Activated CD4-positive, alpha-beta memory T cell treated with anti-CD3 and anti-CD28 coated beads for 36 hours (primary cell): ENCODE measurements around the gene METTL5. TPM values are rescaled to one million over a fixed set of nuclear protein-coding genes. Genes with fewer than 3 reads are reported as not detected.

ENCODE experiments used
- CTCF ChIA-PET: fragments of 350-600 bp; sonication (Branson Sonifier 250); formaldehyde crosslinking; loops from one replicate; lab custom pipeline; 2021; ENCODE audit warnings: antibody characterized with exemption, inconsistent platforms; lab: Charles Lee
- POLR2A ChIA-PET: fragments of 350-600 bp; sonication (Branson Sonifier 250); formaldehyde crosslinking; loops from one replicate; lab custom pipeline; 2021; ENCODE audit warnings: antibody characterized with exemption; lab: Charles Lee
- DNase-seq: peaks from one replicate; pipeline ENCODE4 v3.0.0-alpha.2; 2020
- H3K27ac Mint-ChIP-seq: one replicate; pipeline ENCODE4 v1.8.0; 2021; ENCODE audit warnings: mixed read lengths
- H3K27me3 Mint-ChIP-seq: one replicate; pipeline ENCODE4 v1.8.0; 2021; ENCODE audit warnings: mixed read lengths
- H3K36me3 Mint-ChIP-seq: one replicate; pipeline ENCODE4 v1.8.0; 2021; ENCODE audit warnings: mixed read lengths
- H3K4me1 Mint-ChIP-seq: one replicate; pipeline ENCODE4 v1.8.0; 2021; ENCODE audit warnings: low read depth, mixed read lengths
- H3K4me3 Mint-ChIP-seq: one replicate; pipeline ENCODE4 v1.8.0; 2021; ENCODE audit warnings: mild to moderate bottlenecking, mixed read lengths
- H3K9me3 Mint-ChIP-seq: one replicate; pipeline ENCODE4 v1.8.0; 2021; ENCODE audit warnings: mixed read lengths
- intact Hi-C: fragments of 100-400 bp; cut with micrococcal nuclease; formaldehyde crosslinking; loops from one replicate; pipeline ENCODE4 v1.15.1; 2023
- total RNA-seq, 2 experiments: library from RNA; stranded (reverse); gene quantifications; one replicate each; pipeline ENCODE4 v1.2.3, GENCODE V29; 2021

Gene METTL5
- total RNA-seq, 2 experiments from 2014 or later: 109 to 110 TPM

- intact Hi-C loops: no loop called here
- H3K27me3 Mint-ChIP-seq: peaks cover 2% of the 10 kb centered on the region
- no peaks in the 10 kb centered on the region for H3K36me3 Mint-ChIP-seq
- no peaks in the 10 kb centered on the region for H3K4me1 Mint-ChIP-seq
- ChIA-PET POLR2A (no interaction called here), CTCF (no interaction called here)
- no peak for DNase-seq
- no peaks in the 10 kb centered on the region for H3K9me3 Mint-ChIP-seq
- no peak overlapping the region for H3K4me3 Mint-ChIP-seq
- H3K27ac Mint-ChIP-seq: no peak overlapping the region
Observed at GRCh38 chr2:169776252-169776761, 48.4 kb downstream of the METTL5 start.

GRCh38 chr2:169775765-169776164 lies 48.9 kb downstream of the METTL5 start:
- H3K9me3 Mint-ChIP-seq: no peaks in the 10 kb centered on the region
- no peaks in the 10 kb centered on the region for H3K27me3 Mint-ChIP-seq
- ChIA-PET CTCF (no interaction called here), POLR2A (no interaction called here)
- intact Hi-C loops: no loop called here
- no peak overlapping the region for H3K4me3 Mint-ChIP-seq
- H3K27ac Mint-ChIP-seq: no peak overlapping the region
- DNase-seq: no peak
- no peaks in the 10 kb centered on the region for H3K4me1 Mint-ChIP-seq
- H3K36me3 Mint-ChIP-seq: no peaks in the 10 kb centered on the region

- ChIA-PET CTCF (no interaction called here), POLR2A (no interaction called here)
- H3K36me3 Mint-ChIP-seq: no peaks in the 10 kb centered on the region
Observed at GRCh38 chr2:169775354-169775753, 49.4 kb downstream of the METTL5 start.

GRCh38 chr2:169772651-169773050 lies 52.1 kb downstream of the METTL5 start:
- ChIA-PET CTCF (no interaction called here), POLR2A (no interaction called here)
- intact Hi-C loops: no loop called here
- DNase-seq: no peak
- Mint-ChIP-seq H3K36me3 (no peaks in the 10 kb centered on the region), H3K9me3 (no peaks in the 10 kb centered on the region), H3K4me3 (no peak overlapping the region), H3K27ac (no peak overlapping the region), H3K4me1 (peaks cover under 1% of the 10 kb centered on the region), H3K27me3 (peaks cover 4% of the 10 kb centered on the region)

More at GRCh38 chr2:169775354-169775753, 49.4 kb downstream of the METTL5 start:
- no peaks in the 10 kb centered on the region for H3K27me3 Mint-ChIP-seq
- DNase-seq: no peak
- intact Hi-C loops: no loop called here
- no peak overlapping the region for H3K27ac Mint-ChIP-seq
- no peaks in the 10 kb centered on the region for H3K9me3 Mint-ChIP-seq
- H3K4me1 Mint-ChIP-seq: no peaks in the 10 kb centered on the region
- no peak overlapping the region for H3K4me3 Mint-ChIP-seq

GRCh38 chr2:169771612-169772011 lies 53.1 kb downstream of the METTL5 start:
- POLR2A ChIA-PET: no interaction called here
- Mint-ChIP-seq H3K27ac (no peak overlapping the region), H3K4me1 (peaks cover 7% of the 10 kb centered on the region), H3K27me3 (peaks cover 10% of the 10 kb centered on the region), H3K9me3 (no peaks in the 10 kb centered on the region), H3K36me3 (no peaks in the 10 kb centered on the region), H3K4me3 (no peak overlapping the region)
- CTCF ChIA-PET: interaction anchor here (1.5 kb wide), 1 partner anchor 319 kb away, joined by 6 read pairs; no protein-coding TSS in a partner anchor
- intact Hi-C loops: loop anchor here (2.0 kb wide), 1 partner anchor 27 kb away; the partner anchor contains the start of gene SSB
- DNase-seq: no peak

- Mint-ChIP-seq H3K4me3 (no peak overlapping the region), H3K36me3 (no peaks in the 10 kb centered on the region), H3K27ac (no peak overlapping the region), H3K27me3 (peaks cover 10% of the 10 kb centered on the region), H3K9me3 (no peaks in the 10 kb centered on the region), H3K4me1 (peaks cover 7% of the 10 kb centered on the region)
- POLR2A ChIA-PET: no interaction called here
- intact Hi-C loops: loop anchor here (2.0 kb wide), 1 partner anchor 28 kb away; the partner anchor contains the start of gene SSB
- DNase-seq: no peak
- CTCF ChIA-PET: interaction anchor here (1.5 kb wide), 1 partner anchor 319 kb away, joined by 6 read pairs; no protein-coding TSS in a partner anchor
Observed at GRCh38 chr2:169771021-169771420, 53.7 kb downstream of the METTL5 start.

GRCh38 chr2:169768262-169768995 lies 56.3 kb downstream of the METTL5 start:
- peaks cover 10% of the 10 kb centered on the region for H3K27me3 Mint-ChIP-seq
- H3K4me1 Mint-ChIP-seq: peaks cover 7% of the 10 kb centered on the region
- no peaks in the 10 kb centered on the region for H3K36me3 Mint-ChIP-seq
- H3K9me3 Mint-ChIP-seq: no peaks in the 10 kb centered on the region
- H3K4me3 Mint-ChIP-seq: peak overlapping the region; percentile 54
- CTCF ChIA-PET: interaction anchor here (0.7 to 1.5 kb wide), 5 partner anchors 11 to 289 kb away, joined by 3 to 4 read pairs (median 3); partner anchors contain the start of gene BBS5
- POLR2A ChIA-PET: no interaction called here
- intact Hi-C loops: no loop called here
- H3K27ac Mint-ChIP-seq: no peak overlapping the region
- DNase-seq: peak; percentile 44

GRCh38 chr2:169767243-169767888 lies 57.3 kb downstream of the METTL5 start:
- H3K9me3 Mint-ChIP-seq: no peaks in the 10 kb centered on the region
- peak; percentile 64 for DNase-seq
- CTCF ChIA-PET: interaction anchor here (0.7 to 1.5 kb wide), 5 partner anchors 10 to 288 kb away, joined by 3 to 4 read pairs (median 3); partner anchors contain the start of gene BBS5
- peaks cover 7% of the 10 kb centered on the region for H3K4me1 Mint-ChIP-seq
- peaks cover 11% of the 10 kb centered on the region for H3K27me3 Mint-ChIP-seq
- POLR2A ChIA-PET: no interaction called here
- H3K27ac Mint-ChIP-seq: no peak overlapping the region
- no peaks in the 10 kb centered on the region for H3K36me3 Mint-ChIP-seq
- intact Hi-C loops: no loop called here
- peak overlapping the region; percentile 29 for H3K4me3 Mint-ChIP-seq

GRCh38 chr2:169765523-169765922 lies 59.2 kb downstream of the METTL5 start:
- H3K9me3 Mint-ChIP-seq: no peaks in the 10 kb centered on the region
- H3K27ac Mint-ChIP-seq: no peak overlapping the region
- no peak for DNase-seq
- peaks cover 12% of the 10 kb centered on the region for H3K27me3 Mint-ChIP-seq
- ChIA-PET POLR2A (no interaction called here), CTCF (no interaction called here)
- intact Hi-C loops: no loop called here
- H3K4me1 Mint-ChIP-seq: peaks cover 11% of the 10 kb centered on the region
- no peaks in the 10 kb centered on the region for H3K36me3 Mint-ChIP-seq
- H3K4me3 Mint-ChIP-seq: no peak overlapping the region

GRCh38 chr2:169761970-169762292 lies 62.8 kb downstream of the METTL5 start:
- Mint-ChIP-seq H3K4me3 (no peak overlapping the region), H3K9me3 (no peaks in the 10 kb centered on the region)
- CTCF ChIA-PET: interaction anchor here (0.6 kb wide), 1 partner anchor 167 kb away, joined by 3 read pairs; no protein-coding TSS in a partner anchor

More at GRCh38 chr2:169761970-169762292, 62.8 kb downstream of the METTL5 start:
- DNase-seq: no peak
- Mint-ChIP-seq H3K27ac (no peak overlapping the region), H3K36me3 (no peaks in the 10 kb centered on the region), H3K4me1 (peaks cover 5% of the 10 kb centered on the region), H3K27me3 (peaks cover 1% of the 10 kb centered on the region)
- intact Hi-C loops: no loop called here
- POLR2A ChIA-PET: no interaction called here
